NB4 (cell line): Measurements from ENCODE around the gene CNTN5.

Experiments
- DNase-seq: peaks from one replicate; pipeline ENCODE4 v3.0.0; 2010; ENCODE audit warnings: low read depth
- H3K4me3 ChIP-seq: one replicate; pipeline ENCODE4 v1.5.1; 2011; ENCODE audit warnings: mild to moderate bottlenecking, low read depth, low read length, moderate library complexity
- MAX ChIP-seq: IDR thresholded peaks from 2 replicates; pipeline ENCODE4 v1.6.1; 2011; ENCODE audit warnings: low read depth, low read length
- MYC ChIP-seq: IDR thresholded peaks from 2 replicates; pipeline ENCODE4 v1.6.1; 2011; ENCODE audit warnings: low read depth, low read length
- POLR2A ChIP-seq: IDR thresholded peaks from 2 replicates; pipeline ENCODE4 v1.6.1; 2011; ENCODE audit warnings: mild to moderate bottlenecking; ENCODE audit not compliant: insufficient read length; ENCODE audit errors: extremely low read depth
- TF ChIP-seq, protein P1 (sequence below): IDR thresholded peaks from one replicate; pipeline ENCODE4 v1.5.1; 2012; ENCODE audit warnings: low read depth, low read length

CNTN5 gene

GRCh38 chr11:99371257-99371656, 350.5 kb downstream of the CNTN5 start:
- no peak overlapping the region for H3K4me3 ChIP-seq
- DNase-seq = no peak
- TF ChIP-seq MYC (no peak), MAX (no peak), POLR2A (no peak)
- TF ChIP-seq, protein P1, sequence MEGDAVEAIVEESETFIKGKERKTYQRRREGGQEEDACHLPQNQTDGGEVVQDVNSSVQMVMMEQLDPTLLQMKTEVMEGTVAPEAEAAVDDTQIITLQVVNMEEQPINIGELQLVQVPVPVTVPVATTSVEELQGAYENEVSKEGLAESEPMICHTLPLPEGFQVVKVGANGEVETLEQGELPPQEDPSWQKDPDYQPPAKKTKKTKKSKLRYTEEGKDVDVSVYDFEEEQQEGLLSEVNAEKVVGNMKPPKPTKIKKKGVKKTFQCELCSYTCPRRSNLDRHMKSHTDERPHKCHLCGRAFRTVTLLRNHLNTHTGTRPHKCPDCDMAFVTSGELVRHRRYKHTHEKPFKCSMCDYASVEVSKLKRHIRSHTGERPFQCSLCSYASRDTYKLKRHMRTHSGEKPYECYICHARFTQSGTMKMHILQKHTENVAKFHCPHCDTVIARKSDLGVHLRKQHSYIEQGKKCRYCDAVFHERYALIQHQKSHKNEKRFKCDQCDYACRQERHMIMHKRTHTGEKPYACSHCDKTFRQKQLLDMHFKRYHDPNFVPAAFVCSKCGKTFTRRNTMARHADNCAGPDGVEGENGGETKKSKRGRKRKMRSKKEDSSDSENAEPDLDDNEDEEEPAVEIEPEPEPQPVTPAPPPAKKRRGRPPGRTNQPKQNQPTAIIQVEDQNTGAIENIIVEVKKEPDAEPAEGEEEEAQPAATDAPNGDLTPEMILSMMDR = no peak

GRCh38 chr11:99376463-99376862, 355.7 kb downstream of the CNTN5 start:
- no peak overlapping the region for H3K4me3 ChIP-seq
- TF ChIP-seq MYC (no peak), MAX (no peak), POLR2A (no peak)
- TF ChIP-seq, protein P1 = no peak
- DNase-seq = no peak

DNA sequence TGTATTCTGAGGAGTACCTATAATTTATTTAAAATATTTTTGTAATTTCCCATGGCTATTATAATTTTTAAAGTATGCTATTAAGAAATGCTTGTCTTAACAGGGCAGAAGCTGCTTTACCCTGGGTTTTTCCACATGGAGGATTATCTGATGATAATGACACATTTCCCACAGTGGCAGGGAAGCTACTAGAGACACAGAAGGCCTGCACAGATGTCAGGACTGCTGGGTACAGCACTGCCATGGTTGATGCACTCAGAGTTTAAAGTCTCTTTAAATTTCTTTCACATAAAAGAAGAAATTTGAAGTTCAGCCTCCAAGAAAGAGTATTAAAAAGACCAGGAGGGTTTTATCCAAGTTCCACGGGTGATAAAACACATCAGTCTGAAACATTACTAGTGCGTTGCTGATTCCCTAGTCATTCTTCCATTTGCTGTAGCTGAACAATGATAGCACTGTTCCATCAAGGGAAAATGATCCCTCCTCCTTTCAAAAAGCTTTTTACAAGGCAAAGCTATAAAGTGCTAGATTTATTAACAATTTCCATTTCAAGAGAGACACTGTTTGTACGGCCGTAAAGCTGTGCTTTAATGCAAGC, 363.0 kb downstream of the CNTN5 start:
- H3K4me3 ChIP-seq = no peak overlapping the region
- TF ChIP-seq POLR2A = no peak
- no peak for TF ChIP-seq MYC
- no peak for TF ChIP-seq MAX
- TF ChIP-seq, protein P1 = no peak
- DNase-seq = no peak

- DNase-seq = no peak
- no peak for TF ChIP-seq MAX
- TF ChIP-seq POLR2A = no peak
- TF ChIP-seq, protein P1 = no peak
- TF ChIP-seq MYC = no peak
- no peak overlapping the region for H3K4me3 ChIP-seq
These were observed 370.5 kb downstream of the CNTN5 start for GRCh38 chr11:99391245-99391644.

DNA sequence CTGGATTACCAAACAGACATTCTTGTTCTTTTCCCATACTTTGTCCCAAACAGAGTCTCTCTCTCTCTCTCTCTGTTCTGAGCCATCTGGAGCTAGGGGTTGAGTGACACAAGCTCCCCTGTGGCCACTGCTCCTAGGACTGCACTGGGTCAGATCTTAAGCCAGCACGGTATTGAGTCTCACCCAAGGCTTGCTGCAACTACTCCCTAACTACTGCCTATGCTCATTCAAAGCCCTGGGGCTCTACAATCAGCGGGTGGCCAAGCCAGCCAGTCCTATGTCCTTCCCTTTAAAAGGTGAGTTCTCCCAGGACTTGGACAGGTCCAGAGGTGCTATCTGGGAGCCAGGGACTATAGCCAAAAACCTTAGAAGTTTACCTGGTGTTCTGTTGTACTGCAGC, 385.6 kb downstream of the CNTN5 start:
- no peak for DNase-seq
- TF ChIP-seq MYC (no peak), POLR2A (no peak), MAX (no peak)
- TF ChIP-seq, protein P1 = no peak
- no peak overlapping the region for H3K4me3 ChIP-seq

GRCh38 chr11:99410636-99411035, 389.9 kb downstream of the CNTN5 start:
- TF ChIP-seq, protein P1 = no peak
- TF ChIP-seq MYC = no peak
- TF ChIP-seq POLR2A = no peak
- TF ChIP-seq MAX = no peak

More at GRCh38 chr11:99410636-99411035, 389.9 kb downstream of the CNTN5 start:
- no peak for DNase-seq
- H3K4me3 ChIP-seq = no peak overlapping the region
